CD1c-positive myeloid dendritic cell (primary cell): ENCODE data around the gene KRTAP8-1.
A peak's percentile ranks its signal among the peaks of the same experiment; 100 is the strongest.

Experiments used
- DNase-seq: peaks from one replicate; pipeline ENCODE4 v3.0.0-alpha.2; 2016; ENCODE audit errors: extremely low spot score

The KRTAP8-1 gene, protein sequence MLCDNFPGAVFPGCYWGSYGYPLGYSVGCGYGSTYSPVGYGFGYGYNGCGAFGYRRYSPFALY

DNA sequence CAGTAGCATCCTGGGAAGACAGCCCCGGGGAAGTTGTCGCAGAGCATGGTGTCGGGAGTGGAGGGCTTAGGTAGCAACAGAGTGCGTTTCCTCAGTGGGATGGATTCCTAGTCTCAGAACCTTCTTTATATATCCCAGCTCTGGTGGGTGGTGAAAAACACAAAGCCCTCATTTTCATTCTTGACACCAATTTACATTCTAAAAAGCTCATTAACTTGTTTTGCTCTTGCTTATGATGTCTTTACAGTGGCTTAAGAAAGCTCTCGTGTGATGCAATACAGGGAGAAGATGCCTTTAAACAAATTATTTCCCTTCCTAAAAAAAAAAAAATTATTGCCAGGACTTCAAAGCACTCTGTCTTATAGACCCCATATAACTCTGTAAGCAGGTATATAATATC is at the start of gene KRTAP8-1:
Gene KRTAP8-1 (minus strand): TSS at position 101 of the 400 bp plus-strand sequence. CDS start 54 bp downstream, at position 47.
- DNase-seq = no peak

DNA sequence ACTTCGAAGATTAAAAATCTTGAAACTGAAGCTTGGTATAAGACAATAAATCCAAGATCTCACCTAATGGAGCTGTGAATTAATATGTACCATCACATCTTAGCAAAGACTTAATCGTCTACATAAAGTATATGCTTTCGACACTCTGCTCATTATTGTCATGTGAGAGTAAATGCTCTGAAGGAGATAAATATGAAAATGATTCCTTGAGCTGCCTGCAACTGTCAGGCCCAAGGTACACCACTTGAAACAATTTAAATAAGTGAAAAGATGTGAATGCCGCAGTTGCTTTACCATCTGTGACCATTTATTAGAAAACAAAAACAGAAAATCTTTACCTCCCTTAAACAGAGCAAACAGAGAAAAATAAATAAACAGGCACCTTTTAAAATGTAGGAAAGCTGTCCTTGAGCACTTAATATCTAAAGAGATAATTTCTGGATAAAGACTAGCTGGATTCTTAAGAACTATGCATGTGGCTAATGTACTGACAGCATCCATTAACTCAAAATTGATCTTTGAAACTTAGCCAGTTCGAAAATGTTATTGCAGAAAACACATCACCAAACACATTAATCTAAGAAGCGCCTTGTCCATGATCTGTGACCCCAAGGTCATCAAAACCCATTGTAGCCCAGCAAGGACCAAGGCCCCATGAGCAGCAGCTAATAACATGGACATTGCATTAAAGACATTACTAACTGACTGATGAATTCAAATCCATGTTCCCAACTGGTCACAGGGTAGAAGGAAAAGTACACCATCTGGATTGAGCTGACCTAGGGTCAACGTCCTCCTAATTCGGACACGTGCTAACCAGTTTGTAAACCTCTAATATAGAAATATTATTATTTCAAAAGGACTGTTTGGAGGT is 34.8 kb upstream of the KRTAP8-1 start:
- no peak for DNase-seq

DNA sequence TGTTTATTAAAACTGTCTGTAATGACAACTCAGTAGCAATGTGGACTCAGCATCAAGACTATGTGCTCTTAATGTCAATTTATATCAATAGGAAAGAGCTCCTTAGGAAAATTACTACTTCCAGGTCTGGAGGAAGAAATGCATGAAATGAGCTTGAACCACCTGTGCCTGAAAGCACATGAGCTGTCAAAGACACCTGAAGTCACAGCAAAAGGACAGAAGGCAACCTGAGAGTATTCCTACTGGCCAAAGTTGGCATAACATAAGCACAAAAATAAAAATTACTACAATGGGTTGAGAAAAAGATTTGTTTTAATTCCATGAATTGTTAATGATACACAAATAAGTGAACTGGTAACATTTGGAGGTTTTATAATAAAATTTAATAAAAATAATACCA is 29.9 kb upstream of the KRTAP8-1 start:
- no peak for DNase-seq

DNA sequence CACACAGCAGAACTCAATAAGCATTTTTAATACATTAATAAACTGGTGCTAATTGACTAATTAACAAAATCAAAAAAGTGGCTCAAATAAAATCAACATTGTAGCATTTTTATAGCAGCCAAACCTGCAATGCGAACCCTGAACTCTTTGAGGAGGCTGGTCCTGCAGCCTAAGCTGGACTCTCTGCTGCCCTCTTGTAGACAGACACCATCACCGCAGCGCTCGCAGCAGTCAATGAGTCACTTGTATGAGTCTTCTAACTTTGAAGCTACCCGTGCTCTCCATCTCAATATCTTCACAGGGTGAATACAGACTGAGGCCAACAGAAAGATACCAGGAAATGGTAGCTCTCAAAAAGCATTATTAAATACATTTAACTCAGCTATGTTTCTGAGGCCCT is 26.2 kb upstream of the KRTAP8-1 start:
- DNase-seq = no peak

DNA sequence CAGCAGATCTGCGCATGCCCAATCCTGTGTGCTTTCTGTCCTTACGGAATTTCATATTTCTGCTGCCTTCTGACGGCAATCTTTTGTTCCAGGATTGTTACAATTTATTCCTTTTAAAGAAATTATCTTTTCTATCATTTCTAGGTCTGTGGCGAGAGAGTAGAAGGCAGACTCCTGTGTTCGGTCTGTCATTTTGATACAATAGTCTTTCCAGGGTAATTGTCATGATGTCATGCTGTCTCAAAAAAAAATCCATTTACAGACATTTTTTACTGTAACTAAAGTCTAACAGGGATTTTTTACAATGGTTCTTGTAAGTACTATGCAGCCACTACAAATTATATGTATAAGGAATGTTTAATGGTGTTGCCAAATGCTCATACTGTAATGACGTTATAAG is 25.5 kb upstream of the KRTAP8-1 start:
- no peak for DNase-seq

DNA sequence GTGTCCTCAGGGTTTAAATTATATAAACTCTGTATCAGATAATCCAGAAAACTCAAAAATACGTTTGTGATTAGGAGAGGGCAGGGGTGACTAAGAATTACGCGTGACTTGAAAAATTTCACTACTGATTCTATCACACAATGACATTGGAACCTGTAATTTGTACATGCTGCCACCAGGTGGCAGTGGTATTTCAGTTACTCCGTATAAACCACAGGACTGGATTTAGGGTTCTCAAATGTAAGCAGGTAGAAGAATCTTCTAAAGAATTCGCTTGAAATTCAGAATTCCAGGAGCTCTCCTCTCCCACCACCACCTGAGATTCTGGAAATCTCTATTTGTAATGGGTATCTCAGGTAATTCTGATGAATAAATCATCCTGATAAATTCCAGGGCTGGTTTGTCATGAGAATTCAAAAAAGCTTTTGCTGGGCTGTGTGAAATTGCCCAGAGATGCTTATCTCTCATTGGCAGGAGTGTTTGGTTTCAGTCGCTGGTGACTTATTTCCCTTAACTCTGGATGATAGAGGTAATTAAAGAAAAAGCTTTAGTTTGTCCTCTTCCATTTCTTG is 18.2 kb upstream of the KRTAP8-1 start:
- peak; percentile 58 for DNase-seq

DNA sequence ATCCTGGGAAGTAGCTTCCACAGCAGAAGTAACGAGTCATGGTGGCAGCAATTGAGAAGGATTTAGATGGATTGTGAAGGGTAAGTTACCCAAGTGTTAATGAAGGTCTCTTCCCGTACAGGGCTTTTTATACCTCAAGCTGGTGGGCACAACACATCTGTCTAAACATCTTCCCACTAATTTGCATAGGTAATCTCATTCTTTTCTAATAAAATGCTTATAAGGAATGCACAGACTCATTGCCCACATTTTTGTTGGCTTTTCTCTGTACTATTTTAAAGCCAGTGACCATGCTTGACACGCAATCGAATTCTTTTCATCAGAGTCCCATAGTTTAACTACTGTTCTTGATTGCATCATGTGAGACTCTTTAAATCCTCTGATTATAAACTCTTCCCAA is 16.6 kb upstream of the KRTAP8-1 start, which contains the start of gene KRTAP7-1:
Gene KRTAP7-1 (minus strand): TSS at position 101 of the 400 bp plus-strand sequence. CDS start 61 bp downstream, at position 40.
- no peak for DNase-seq

DNA sequence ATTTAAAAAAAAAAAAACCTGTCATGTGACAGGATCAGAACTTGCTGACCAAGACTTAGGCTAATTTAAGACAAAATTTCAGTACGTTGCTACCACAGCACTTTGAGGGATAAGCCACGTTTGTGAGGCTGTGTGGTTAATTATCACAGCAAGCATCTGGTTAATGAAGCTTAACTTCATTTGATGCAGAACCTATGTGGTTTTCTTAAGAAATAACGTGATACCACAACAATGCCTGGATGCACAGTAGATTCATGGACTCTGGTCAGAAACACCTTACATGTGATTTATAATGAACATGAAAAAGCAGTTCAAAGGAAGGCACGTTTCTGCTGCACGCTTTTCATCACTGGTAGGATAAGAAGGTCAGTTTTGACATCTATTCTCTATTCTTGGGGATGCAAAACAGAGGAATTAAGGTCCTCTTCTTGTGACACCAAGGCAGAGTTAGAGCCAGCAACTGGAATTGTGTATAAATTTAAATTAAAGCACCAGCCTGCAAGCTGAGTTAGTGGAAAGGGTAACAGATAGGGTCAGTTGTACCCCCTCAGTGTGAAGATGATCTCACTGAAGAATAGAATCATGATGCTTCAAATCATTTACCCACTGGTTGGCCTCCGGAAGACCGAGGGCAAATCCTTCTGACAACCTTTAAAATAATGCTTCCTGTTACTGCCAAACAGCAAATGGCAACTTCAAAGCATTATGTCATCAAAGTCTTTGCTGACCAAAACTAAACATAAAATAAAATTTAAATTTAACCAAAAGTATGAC is 6.0 kb upstream of the KRTAP8-1 start:
- DNase-seq = no peak

DNA sequence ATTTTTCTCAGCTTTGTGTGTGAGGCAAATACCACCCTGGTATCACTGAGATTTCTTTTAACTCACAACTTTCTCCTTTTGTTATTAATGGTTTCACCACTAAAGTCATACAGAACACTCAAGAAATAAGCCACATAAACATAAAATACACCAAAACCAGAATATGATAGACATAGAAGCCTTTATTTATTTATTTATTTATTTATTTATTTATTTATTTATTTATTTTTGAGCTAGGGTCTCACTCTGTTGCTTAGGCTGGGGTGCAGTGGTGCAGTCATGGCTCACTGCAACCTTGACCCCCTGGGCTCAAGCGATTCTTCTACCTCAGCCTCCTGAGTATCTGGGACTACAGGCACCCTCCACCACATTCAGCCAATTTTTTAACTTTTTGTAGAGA is 12.5 kb downstream of the KRTAP8-1 start:
- DNase-seq = no peak

DNA sequence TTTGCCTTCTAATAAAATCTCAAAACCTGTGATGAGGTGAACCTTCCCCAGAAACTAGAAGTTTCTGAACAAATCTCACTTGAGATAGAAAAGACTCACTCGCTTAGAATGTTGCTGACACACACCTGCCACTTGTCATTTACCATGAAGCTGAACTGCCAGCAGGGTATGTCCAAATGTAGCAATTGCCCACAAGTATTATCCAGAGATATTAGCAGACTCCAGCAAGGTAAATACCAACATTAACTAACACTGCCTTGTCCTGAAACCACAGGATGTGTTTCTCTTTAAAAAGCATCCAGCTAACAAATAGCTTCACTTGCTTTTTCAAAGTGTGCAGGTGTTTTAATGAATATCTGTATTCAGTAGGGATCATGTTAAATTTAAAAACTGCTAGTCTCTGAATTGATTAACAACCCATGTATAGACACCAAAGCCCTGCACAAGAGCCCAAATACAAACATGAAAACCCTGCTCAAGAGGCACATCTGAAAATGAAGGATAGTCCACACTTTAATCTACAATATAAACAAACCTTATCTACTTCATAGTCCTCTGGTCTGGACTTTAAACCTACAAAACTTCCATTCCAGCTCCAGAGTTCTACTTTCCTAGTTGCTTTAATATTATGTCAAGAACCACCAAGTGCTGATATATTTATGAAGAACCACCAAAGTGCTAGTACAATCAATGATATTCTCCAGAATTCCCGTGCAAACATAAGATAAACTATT is 19.3 kb downstream of the KRTAP8-1 start:
- no peak for DNase-seq

DNA sequence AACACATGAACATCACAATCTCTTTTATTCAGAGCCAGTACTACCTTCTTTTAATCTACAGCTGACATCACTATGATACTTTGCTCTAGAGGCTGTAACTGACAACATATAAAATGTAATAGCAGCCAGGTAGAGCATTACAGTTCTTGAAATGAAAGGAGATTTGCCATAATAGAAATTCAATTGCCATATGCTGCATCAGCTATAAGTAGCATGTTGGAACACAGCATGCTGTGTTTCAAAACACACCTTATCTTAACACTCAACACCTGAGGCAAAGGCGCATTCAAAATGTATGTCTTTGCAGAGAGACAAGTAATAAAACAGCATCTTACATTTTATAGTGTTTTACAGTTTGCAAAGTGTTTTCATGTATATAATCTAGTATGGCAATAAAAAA is 33.8 kb downstream of the KRTAP8-1 start:
- no peak for DNase-seq

DNA sequence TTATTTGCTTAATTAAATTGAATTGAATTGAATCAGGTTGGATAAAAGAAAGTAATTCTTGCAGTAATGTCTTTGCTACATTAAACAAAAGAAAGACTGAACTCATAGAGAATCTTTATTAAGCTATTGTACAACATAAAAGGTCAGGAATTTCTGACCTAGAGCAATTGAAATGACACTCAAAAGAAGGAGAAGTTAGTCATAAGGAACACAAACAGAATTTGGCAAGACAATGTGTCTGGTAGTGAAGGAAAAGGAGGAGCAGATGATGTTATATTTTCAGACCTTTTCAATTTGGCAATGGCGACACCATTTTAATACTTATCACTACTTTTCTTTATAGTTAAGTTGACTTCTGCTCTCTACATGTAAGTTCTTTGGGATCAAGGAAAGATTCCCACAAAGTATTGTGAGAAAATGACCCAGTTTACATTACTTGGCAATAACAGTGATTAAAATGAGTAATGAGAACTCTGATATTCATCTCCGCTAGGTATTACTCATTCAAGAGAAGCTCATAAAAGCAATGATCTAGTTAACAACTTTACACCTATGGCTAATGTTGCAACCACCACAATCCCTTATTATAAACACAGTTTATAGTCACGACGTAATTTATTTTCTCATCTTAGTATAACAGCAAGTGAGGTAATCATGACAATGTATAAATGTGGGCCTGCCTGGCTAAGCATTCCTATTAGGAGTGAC is 43.2 kb downstream of the KRTAP8-1 start:
- DNase-seq = no peak
